DOHH2 (cell line): ENCODE data around the gene CCDC71L.
"Not testable (repeated sequence)": the region's sequence is repeated elsewhere in the genome, so short reads cannot be mapped to it uniquely, and the experiment has no call there.

Source experiments
- H3F3A ChIP-seq: fragments of 200-600 bp; sonication (generic), shearing (Covaris generic); 2 replicates; pipeline ENCODE4 v1.6.0; 2016; ENCODE audit warnings: antibody characterized with exemption, mild to moderate bottlenecking; ENCODE audit not compliant: control insufficient read depth, insufficient read depth
- H3K27ac ChIP-seq: fragments of 200-600 bp; sonication (generic); 2 replicates; pipeline ENCODE4 v1.5.1; 2014; ENCODE audit warnings: low read depth, mild to moderate bottlenecking, low read length, moderate library complexity
- H3K27me3 ChIP-seq: fragments of 200-600 bp; sonication (generic); 2 replicates; pipeline ENCODE4 v1.6.1; 2014; ENCODE audit warnings: mild to moderate bottlenecking, low read length, mixed read lengths; ENCODE audit not compliant: control insufficient read depth
- H3K36me3 ChIP-seq: fragments of 200-600 bp; sonication (generic); 2 replicates; pipeline ENCODE4 v1.6.1; 2014; ENCODE audit warnings: mild to moderate bottlenecking, low read length, moderate library complexity, mixed read lengths; ENCODE audit not compliant: control insufficient read depth
- H3K4me1 ChIP-seq: fragments of 200-600 bp; sonication (generic); 2 replicates; pipeline ENCODE4 v1.6.1; 2014; ENCODE audit warnings: mild to moderate bottlenecking, low read length, mixed read lengths; ENCODE audit not compliant: control insufficient read depth
- H3K4me2 ChIP-seq: fragments of 200-600 bp; sonication (generic); 2 replicates; pipeline ENCODE4 v1.6.0; 2014; ENCODE audit warnings: mild to moderate bottlenecking, low read length, moderate library complexity
- H3K4me3 ChIP-seq: fragments of 200-600 bp; sonication (generic); 2 replicates; pipeline ENCODE4 v1.5.1; 2014; ENCODE audit warnings: mild to moderate bottlenecking, low read length, mixed read lengths
- H3K79me2 ChIP-seq: fragments of 200-600 bp; sonication (generic); 2 replicates; pipeline ENCODE4 v1.6.1; 2014; ENCODE audit warnings: mild to moderate bottlenecking, low read length, mixed read lengths; ENCODE audit not compliant: control insufficient read depth
- H3K9me2 ChIP-seq: fragments of 200-600 bp; sonication (generic); replicated peaks from 2 replicates; pipeline ENCODE4 v1.6.1; 2014; ENCODE audit warnings: mild to moderate bottlenecking, low read length, mixed read lengths; ENCODE audit not compliant: control insufficient read depth
- H3K9me3 ChIP-seq: fragments of 200-600 bp; sonication (generic); 2 replicates; pipeline ENCODE4 v1.6.1; 2014; ENCODE audit warnings: antibody characterized with exemption, low read length, mixed read lengths; ENCODE audit not compliant: control insufficient read depth, insufficient read depth
- H4K20me1 ChIP-seq: fragments of 200-600 bp; sonication (generic); 2 replicates; pipeline ENCODE4 v1.6.0; 2014; ENCODE audit warnings: low read depth, mild to moderate bottlenecking, antibody characterized with exemption, low read length, moderate library complexity; ENCODE audit not compliant: control insufficient read depth, insufficient read depth
- CTCF ChIP-seq: fragments of 200-600 bp; sonication (generic); IDR thresholded peaks from one replicate; pipeline ENCODE4 v1.5.1; 2014; ENCODE audit warnings: antibody characterized with exemption, mild to moderate bottlenecking, low read depth, low read length; ENCODE audit not compliant: poor library complexity, severe bottlenecking
- EZH2phosphoT487 ChIP-seq: fragments of 200-600 bp; sonication (generic); IDR thresholded peaks from 2 replicates; pipeline ENCODE4 v1.6.1; 2017; ENCODE audit warnings: borderline replicate concordance, mild to moderate bottlenecking, antibody characterized with exemption, low read length, moderate library complexity, mixed read lengths

The CCDC71L gene

GRCh38 chr7:106693677-106694353 is 32.9 kb upstream of the CCDC71L start:
- H4K20me1 ChIP-seq, result no peaks in the 10 kb centered on the region
- TF ChIP-seq EZH2phosphoT487, result no peak
- no peak for TF ChIP-seq CTCF
- H3K9me2 ChIP-seq, result no peaks in the 10 kb centered on the region
- H3K27me3 ChIP-seq, result 0 out of 2 replicates have a peak, but pooled peaks cover 2% of the 10 kb centered on the region
- H3K4me2 ChIP-seq, result no peak overlapping the region
- H3K4me1 ChIP-seq, result no peaks in the 10 kb centered on the region
- H3F3A ChIP-seq, result no peaks in the 10 kb centered on the region
- H3K4me3 ChIP-seq, result no peak overlapping the region
- H3K27ac ChIP-seq, result no peak overlapping the region
- no peaks in the 10 kb centered on the region for H3K36me3 ChIP-seq
- no peaks in the 10 kb centered on the region for H3K79me2 ChIP-seq
- H3K9me3 ChIP-seq, result peaks cover 3% of the 10 kb centered on the region; the same call in 1 of the 2 replicates

GRCh38 chr7:106692450-106693051 is 31.6 kb upstream of the CCDC71L start:
- Histone ChIP-seq H3K36me3 (no peaks in the 10 kb centered on the region), H3K4me3 (no peak overlapping the region), H3K79me2 (no peaks in the 10 kb centered on the region), H3F3A (no peaks in the 10 kb centered on the region), H3K27me3 (0 out of 2 replicates have a peak, but pooled peaks cover 2% of the 10 kb centered on the region), H3K27ac (no peak overlapping the region), H3K9me3 (peaks cover 3% of the 10 kb centered on the region; the same call in 1 of the 2 replicates), H3K4me1 (no peaks in the 10 kb centered on the region), H3K4me2 (no peak overlapping the region), H4K20me1 (no peaks in the 10 kb centered on the region), H3K9me2 (no peaks in the 10 kb centered on the region)
- TF ChIP-seq CTCF (no peak), EZH2phosphoT487 (no peak)

- H3K9me3 ChIP-seq, H3K4me3 ChIP-seq, H3K9me2 ChIP-seq, H3K79me2 ChIP-seq, H3K4me1 ChIP-seq, H3K4me2 ChIP-seq, H4K20me1 ChIP-seq, H3K27me3 ChIP-seq, H3K36me3 ChIP-seq, H3F3A ChIP-seq, H3K27ac ChIP-seq: not testable (repeated sequence)
Measured at GRCh38 chr7:106688161-106688560, 27.2 kb upstream of the CCDC71L start.

- no peaks in the 10 kb centered on the region for H3K9me2 ChIP-seq
- no peak overlapping the region for H3K27ac ChIP-seq
- peaks cover 5% of the 10 kb centered on the region; the same call in 1 of the 2 replicates for H3K27me3 ChIP-seq
- no peaks in the 10 kb centered on the region for H3K4me1 ChIP-seq
- H3K36me3 ChIP-seq, result no peaks in the 10 kb centered on the region
- H3K79me2 ChIP-seq, result no peaks in the 10 kb centered on the region
- no peaks in the 10 kb centered on the region for H4K20me1 ChIP-seq
- H3K4me3 ChIP-seq, result no peak overlapping the region
- no peak for TF ChIP-seq CTCF
- TF ChIP-seq EZH2phosphoT487, result no peak
- H3K9me3 ChIP-seq, result no peaks in the 10 kb centered on the region
- H3F3A ChIP-seq, result no peaks in the 10 kb centered on the region
- no peak overlapping the region for H3K4me2 ChIP-seq
Measured at GRCh38 chr7:106683941-106684340, 23.0 kb upstream of the CCDC71L start.
